Fibroblast of skin of right quadriceps (primary cell): ENCODE measurements around the gene AAGAB.
"Not testable (repeated sequence)": the region's sequence is repeated elsewhere in the genome, so short reads cannot be mapped to it uniquely, and the experiment has no call there.

ENCODE experiments used
- DNase-seq: peaks from one replicate; pipeline ENCODE4 v3.0.0-alpha.2; 2013

Gene AAGAB

DNA sequence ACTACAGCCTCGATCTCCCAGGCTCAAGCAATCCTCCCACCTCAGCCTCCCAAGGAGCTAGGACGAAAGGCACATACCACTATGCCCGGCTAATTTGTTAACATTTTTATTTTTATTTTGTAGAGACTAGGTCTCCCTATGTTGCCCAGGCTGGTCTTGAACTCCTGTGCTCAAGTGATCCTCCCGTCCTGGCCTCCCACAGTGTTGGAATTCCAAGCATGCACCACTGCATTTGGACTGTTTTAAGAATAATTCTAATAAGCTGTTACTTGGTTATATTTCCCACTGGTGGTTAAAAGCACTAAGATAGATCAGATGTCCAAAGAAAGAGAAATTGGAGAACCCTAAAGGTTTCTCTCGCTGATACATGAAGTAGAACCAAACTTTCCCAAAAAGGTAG, 3.1 kb downstream of the AAGAB start:
- DNase-seq: no peak

DNA sequence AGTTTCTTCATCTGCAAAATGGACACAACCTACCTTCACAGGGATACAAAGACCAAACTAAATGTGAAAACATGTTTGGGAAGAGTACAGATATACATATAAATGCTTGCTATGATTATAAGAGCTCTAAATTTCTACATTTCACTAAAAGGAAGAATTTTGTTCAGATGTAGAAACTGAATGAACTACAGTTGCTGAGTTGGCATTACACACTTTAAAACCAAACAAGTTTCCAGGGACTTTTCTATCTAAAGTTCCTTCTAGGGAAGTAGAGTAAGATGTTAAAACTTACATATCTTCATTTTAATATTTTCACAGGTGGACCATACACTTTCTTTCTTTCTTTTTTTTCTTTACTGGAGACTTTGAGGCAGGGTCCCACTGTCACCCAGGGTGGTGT, 4.6 kb downstream of the AAGAB start:
- no peak for DNase-seq

DNA sequence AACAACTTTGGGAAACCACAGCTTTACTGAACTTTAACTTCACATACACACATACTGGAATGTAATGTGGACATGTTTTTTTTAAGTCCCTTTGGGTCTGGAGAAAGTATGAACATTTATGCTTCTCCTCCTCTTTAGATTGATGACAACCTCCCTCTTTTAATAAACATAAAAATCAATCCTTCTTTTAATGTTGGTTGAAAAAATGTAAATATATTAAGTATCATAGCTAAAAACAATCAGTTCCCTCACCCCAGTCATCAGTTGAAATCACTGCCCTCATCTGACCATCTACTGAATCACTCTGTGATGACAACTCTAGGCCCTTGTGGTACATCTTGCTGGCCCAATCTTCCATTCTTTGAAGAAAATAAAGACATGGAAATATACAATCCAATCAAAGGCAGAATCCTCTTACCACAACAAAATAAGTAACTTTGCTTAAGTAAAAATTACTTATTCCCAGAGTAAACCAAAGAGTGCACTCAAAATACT, 6.4 kb downstream of the AAGAB start:
- peak; percentile 31 for DNase-seq

DNA sequence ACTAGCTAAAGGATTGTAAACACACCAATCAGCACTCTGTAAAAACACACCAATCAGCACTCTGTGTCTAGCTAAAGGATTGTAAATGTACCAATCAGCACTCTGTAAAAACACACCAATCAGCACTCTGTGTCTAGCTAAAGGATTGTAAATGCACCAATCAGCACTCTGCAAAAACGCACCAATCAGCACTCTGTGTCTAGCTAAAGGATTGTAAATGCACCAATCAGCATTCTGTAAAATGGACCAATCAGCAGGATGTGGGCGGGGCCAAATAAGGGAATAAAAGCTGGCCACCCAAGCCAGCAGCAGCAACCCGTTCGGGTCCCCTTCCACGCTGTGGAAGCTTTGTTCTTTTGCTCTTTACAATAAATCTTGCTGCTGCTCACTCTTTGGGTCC, 7.9 kb downstream of the AAGAB start:
- not testable (repeated sequence) for DNase-seq

DNA sequence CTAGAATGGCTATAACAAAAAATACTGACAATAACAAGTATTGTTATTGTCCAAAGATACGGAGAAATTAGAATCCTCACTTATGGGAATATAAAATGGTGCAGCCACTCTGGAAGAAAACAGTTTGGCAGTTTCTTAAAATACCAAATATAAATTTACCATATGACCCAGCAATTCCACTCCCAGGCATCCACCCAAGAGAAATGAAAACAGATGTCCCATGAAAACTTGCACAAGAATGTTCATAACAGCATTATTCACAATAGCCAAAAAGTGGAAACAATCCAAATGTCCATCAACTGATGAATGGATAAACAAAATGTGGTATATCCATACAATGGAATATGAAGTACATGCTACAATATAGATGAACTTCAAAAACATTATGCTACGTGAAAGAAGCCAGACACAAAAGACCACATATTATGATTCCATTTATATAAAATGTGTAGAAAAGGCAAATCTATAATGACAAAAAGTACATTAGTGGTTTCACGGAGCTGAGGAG, 9.4 kb downstream of the AAGAB start:
- DNase-seq: peak; percentile 65

DNA sequence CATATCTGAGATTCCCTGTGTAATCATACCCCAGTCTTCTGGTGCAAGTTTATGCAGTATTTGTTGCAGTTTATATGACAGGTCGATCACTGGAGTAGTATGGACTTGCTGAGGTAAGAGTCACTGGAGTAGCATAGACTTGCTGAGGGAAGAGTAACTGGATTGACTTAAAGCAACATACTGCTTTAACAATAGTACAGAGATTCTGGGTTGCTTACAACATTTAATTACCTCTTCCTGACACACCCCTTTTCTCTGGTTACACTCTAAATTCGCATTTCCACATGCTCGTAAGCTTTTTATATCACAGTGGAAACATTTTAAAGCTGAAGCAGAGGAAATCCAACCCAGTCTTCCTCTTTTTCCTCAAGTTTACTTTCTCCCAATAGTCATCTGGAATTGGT, 11.8 kb downstream of the AAGAB start:
- DNase-seq: peak; percentile 27

DNA sequence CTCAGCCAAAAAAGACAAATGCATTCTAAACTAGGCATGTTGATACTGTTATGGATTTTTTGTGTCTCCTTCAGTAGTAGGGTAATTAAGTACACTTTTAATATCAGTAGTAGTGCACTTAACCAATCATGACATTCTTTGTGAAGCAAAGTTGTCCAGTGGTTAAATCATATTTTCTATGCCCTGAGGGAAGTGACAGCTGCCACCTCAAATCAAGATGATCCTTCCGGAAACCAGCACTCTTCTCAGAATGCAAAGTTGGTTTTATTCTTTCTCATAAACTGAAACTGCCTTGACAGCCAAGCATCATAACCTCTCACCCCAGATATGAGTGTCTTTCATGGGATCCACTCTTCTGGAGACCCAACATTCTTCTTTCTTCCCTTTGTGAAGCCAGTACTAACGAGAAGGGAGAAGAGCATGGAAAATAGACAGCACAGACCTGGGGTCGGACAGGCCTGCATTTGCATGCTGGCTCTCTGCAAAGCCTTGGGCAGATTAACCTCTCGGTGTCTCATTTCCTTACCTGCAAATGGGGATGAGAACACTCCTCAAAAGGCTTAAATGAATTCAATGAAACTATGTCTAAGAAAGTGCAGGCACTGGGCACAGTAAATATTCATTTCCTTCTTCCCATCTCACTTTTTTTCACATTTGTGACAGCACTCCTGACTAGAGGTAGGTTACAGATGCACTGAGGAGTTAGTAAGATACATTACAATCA, 13.2 kb downstream of the AAGAB start:
- DNase-seq: no peak

DNA sequence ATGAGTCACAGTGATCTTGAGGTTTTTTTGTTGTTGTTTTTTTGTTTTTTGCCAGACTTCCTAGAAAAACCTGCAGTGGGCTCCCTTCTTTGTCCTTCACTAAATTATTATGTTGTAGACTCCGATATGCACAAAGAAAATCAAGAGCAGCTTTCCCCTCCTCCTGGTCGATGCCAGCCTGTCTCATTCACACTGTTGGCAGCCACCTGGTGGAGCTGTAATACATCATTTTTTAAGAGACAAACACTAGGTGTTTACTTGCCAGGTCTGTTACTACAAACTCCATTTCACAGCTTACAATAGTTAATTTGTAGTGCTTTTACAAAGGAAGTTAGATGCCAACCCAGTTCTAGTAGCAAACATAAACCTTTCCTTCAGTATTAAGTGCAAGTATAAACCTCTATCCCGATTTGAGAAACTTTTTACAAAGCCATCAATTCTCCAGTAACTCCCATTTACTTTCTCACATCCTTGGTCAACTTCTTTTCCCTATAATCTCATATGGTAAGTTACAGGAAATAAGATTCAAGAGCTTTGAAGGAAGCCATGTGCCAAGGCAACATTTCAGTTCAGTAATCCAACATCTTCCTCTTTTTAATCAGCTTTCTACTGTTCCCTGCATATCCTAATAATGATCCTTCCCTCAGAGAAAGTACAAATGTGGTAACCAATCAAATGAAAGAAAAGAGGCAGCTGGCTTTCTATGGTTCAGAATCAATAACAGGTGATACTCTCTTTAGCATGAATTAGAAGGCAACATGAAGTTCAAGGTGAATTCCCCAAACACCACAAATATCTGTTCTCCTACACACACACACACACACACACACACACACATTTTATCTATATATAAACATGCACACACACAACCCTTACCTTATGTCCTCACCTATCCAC, 14.0 kb downstream of the AAGAB start:
- DNase-seq: no peak

DNA sequence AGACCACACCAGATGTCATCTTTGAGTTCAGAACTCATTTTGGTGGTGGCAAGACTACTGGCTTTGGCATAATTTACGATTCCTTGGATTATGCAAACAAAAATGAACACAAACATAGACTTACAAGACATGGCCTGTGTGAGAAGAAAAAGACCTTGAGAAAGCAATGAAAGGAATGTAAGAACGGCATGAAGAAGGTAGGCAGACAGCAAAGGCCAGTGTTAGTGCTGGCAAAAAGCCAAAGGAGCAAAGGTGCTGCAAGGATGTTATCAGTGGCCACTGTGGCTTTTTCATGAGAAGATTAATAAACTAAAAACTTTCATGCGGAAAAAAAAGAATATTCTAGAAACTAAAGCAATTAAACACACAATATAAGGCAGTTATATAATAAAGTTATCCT, 21.9 kb downstream of the AAGAB start:
- no peak for DNase-seq

DNA sequence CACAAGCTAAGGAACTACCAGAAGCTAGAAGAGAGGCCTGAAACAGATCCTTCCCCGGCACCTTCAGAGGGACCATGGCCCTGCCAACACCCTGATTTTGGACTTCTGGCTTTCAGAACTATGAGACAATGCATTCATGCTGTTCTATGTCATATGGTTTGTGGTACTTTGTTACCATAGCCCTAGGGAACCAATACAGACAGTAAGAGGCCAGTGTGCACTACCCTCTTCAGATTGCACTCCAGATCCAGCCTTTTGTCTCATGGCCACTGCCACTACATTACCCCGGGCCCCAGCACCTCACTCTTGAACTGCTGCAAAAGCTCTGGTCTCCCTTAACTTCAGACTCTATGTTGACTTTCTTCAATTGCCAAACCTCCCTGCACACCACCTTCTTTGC, 24.0 kb downstream of the AAGAB start:
- DNase-seq: no peak

DNA sequence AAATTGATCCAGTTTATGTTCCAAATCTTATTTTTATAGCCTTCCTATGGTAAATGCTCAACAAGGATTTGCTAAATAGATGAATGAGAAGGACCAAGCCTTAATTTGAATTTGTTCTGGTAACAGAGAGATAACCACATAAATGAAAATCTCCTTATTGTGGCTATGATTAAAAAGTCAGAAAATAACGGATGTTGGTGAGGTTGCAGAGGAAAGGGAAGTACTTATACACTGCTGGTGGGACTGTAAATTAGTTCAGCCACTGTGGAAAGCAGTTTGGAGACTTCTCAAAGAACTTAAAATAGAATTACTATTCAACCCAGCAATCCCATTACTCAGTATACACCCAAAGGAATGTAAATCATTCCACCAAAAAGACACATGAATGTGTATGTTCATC, 26.2 kb downstream of the AAGAB start:
- DNase-seq: no peak

DNA sequence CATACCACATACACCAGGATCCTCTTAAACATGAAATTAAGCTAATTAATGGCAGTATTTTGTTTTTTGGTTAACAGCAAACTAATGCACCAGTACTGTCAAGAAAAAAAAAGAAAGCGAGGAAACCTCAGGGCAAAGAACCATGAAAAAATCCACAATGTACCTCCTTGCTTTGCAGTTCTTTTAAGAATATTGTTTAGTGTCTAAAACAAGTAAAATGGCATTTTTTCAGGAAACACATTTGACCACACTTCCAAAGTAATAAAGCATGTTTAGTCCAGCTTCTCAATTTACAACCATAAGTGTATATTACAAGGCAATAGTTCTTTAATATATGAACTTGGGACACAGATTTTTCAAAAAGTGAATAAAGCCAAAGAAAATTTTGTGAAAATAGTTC, 26.6 kb downstream of the AAGAB start:
- no peak for DNase-seq

DNA sequence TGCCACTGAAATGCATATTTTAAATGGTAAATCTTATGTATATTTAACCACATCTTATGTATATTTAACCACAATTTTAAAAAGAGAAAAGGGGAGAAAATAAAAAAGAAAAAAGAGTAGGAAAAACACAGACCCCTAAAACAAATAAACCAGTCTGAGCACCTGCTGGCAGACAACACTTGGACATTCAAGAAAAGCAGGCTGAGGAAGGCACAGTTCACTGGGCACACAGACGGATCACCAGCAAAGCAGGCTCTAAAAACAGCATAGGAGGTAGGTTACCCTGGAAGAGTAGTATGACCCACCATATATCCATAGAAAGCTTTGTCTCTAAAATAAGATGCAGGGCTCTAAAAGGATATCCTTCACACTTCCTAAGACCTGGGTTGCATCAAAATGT, 27.0 kb downstream of the AAGAB start:
- DNase-seq: no peak

DNA sequence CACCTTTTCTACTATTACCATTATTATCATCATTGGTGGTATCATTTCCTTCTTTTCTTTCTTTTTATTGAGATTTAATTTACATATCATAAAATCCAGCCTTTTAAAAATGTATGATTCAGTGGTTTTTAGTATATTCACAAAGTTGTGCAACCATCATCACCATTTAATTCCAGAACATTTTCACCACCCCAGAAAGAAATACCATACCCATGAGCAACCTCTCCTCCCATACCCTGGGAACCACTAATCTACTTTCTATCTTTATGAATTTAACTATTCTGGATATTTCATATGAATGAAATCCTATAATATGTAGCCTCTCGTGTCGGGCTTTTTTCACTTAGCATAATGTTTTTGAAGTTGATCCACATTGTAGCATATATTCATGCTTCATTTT, 29.1 kb downstream of the AAGAB start:
- DNase-seq: peak; percentile 79

DNA sequence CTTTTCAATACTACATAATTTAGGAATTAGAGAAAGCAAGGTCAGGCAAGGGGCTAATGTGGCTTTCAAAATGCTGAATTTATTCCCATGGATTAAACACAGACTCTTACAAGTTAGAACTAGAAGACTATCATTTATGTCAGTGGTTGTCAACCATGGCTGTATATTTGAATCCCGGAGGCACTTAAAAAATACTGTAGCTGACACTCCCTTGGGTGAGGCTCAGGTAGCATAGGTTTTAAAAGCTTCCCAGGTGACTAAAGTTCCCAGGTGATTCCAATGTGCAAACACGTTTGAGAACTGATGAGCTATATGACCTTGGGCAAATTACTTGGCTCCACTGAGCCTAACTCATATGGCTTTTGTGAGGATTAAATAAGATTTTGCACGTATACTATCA, 29.6 kb downstream of the AAGAB start:
- DNase-seq: no peak

DNA sequence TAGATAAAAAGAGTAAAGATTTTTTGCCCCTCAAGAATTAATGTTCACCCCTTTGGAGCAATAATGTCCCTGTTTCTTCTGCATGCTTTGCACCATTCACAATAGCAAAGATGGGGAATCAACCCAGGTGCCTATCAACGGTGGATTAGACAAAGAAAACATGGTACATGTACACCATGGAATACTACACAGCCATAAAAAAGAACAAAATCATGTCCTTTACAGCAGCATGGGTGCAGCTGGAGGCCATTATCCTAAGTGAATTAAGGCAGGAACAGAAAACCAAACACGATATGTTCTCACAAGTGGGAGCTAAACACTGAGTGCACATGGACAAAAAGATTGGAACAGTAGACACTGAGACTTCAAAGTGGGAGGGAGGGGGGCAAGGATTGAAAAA, 35.2 kb downstream of the AAGAB start:
- no peak for DNase-seq

DNA sequence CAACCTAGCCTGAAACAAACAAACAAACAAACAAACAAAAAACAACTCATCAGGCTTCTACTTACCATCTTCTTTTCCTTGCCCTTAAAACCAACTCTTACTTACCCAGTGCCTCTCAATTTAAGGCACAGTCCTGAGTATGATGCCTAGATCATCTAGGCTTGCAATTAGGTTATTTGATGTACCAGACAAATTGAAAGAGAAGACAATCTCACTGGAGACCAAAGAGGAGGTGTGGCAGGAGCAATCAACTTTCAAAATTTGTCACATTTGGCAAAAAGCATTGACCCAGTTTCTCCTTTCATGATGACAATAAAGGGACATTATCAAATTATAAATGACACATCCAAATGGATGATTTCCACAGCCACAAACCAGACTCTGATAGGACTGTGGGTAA, 36.0 kb downstream of the AAGAB start:
- no peak for DNase-seq

DNA sequence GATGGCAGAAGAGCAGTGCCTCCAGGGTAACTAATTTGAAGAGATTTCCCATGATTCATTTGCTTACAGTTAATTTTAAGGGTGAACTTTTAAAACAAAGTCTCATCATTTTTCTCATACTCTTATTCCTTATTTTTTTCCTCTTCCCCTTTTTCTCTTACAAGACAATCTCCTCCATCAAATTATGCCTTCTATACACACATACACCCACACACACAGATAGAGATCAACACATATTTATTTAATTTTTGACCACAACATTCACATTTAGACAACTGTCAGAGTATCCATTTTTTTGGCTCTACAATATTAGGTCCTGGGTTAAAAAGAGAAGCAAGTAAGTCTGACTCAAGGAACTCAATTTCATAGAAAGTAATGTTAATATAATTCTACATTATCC, 37.6 kb downstream of the AAGAB start:
- DNase-seq: no peak

DNA sequence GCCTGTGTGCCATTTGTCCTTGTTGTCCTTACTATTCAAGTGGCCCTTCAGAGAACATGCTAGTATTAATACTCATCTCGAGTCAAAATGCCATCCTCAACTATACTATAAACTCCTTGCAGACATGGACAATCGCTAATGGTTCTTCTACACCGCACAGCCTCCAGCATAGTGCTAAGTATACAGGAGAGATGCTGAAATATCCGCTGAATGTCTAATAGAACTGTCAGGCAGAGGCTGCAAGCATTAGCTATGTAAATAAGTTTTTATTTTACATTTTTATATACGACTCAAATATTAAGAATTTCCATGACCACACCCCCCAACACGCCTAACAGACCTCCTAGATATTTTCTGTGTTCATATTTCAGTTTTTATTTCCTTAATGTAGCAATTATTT, 39.4 kb downstream of the AAGAB start:
- DNase-seq: no peak

DNA sequence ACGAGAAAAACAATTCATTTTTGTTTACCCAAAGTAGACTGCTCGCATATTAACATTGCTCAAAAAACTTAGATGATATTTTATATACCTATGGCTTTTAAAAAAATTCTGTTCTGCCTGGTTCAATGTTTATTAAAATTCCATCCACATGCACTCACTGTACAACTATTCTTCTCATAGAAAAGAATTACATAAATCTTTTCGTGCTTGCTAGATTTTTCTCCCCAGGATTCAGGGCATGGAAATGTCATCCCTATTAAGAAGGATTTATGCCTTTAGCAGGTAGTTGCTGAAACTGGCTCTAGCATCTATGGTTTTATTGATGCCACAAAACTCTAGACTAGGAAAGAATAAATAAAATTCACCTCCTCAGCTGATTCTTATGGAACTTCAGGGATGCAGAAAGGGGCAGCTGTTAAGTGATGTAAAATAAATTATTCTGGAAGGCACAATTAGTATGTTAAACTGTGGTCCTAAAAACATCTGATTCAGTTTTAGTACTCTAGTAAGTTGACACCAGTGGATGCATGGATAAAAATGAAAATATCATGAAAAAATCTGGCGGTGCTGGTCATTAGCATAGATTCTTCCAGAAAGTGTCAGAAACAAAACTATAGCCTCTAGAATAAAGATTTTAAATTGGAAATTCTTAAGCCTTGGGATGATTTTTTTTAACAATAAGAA, 41.6 kb downstream of the AAGAB start:
- no peak for DNase-seq

DNA sequence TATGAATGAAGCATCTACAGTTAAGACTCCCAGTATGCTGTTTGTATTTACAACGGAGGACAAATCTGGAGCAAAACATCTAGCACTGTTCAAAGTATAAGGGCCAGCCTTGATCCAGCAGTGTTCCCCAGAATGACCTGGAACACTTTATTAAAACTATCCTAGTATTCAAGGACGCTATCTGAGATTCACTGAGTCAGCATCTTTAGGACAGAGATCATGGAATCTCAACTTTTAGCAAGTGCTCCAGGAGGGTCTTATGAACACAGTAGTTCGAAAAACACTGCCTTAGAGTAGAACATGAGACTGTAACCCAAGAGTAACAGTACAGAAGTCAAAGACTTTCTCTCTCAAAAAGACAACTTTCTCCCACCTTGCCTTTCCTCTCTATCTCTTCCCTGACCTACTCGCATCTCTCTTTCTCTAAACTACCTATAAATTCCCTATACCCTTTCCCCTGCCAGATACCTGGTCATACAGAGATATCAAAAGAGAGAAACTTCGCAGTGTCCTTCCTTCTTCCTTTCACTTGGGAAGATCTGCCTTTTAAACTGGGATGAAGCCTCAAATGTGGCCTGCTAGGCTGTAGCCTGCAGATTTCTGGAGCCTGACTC, 43.8 kb downstream of the AAGAB start:
- no peak for DNase-seq

DNA sequence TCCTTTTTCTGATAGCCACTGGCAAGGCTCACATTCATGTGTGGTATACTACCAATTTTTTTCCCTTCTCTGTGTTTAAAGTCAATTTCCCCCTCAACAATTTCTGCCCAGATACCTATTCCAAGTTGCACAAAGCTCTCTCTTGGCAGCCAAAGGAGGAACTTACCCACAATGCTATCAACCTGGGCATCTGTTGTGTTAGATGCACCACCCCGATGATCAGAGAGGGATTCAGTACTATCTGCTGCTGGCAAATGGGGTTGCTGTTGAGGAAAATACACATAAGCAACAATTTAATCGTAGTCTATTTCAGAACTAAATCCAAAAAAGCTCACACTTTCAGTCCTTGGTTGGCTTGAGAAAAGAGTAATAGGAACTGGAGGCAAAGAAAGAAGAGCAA, 46.1 kb downstream of the AAGAB start:
- no peak for DNase-seq
